GM12878 (cell line): ENCODE results near the gene VAT1. TPM values are rescaled to one million over a fixed set of nuclear protein-coding genes. Genes with fewer than 3 reads are reported as not detected.
A peak's percentile ranks its signal among the peaks of the same experiment; 100 is the strongest.

ENCODE experiments used
- BHLHE40 ChIP-seq, 2 experiments: fragments of 450-650 bp in 1 of 2; IDR thresholded peaks; 2 replicates each; pipeline ENCODE4 v1.6.1; 2011 to 2017; ENCODE audit warnings: low read depth in 2 of 2, borderline replicate concordance in 1 of 2, improper control_type of control experiment in 1 of 2, low read length in 1 of 2, mild to moderate bottlenecking in 1 of 2
- CBX3 ChIP-seq: fragments of 200-600 bp; sonication (generic); IDR thresholded peaks from 2 replicates; pipeline ENCODE4 v1.6.1; 2016; ENCODE audit warnings: low read depth, borderline replicate concordance
- E2F4 ChIP-seq: IDR thresholded peaks from 2 replicates; pipeline ENCODE4 v1.6.1; 2012; ENCODE audit warnings: low read depth, low read length, improper control_type of control experiment
- EED ChIP-seq: sonication (generic); IDR thresholded peaks from 2 replicates; pipeline ENCODE4 v1.6.1; 2016; ENCODE audit warnings: antibody characterized with exemption, low read depth
- HDGF ChIP-seq: fragments of 450-650 bp; IDR thresholded peaks from 2 replicates; pipeline ENCODE4 v1.6.1; 2016; ENCODE audit warnings: antibody characterized with exemption
- HSF1 ChIP-seq: fragments of 150-350 bp; IDR thresholded peaks from 2 replicates; pipeline ENCODE4 v1.6.1; 2014; ENCODE audit warnings: mild to moderate bottlenecking, low read depth, low read length
- IKZF1 ChIP-seq: fragments of 450-650 bp; conservative IDR thresholded peaks from 2 replicates; pipeline ENCODE4 v1.6.1; 2017; ENCODE audit warnings: antibody characterized with exemption, mild to moderate bottlenecking
- JUND ChIP-seq: IDR thresholded peaks from 2 replicates; pipeline ENCODE4 v1.6.1; 2012; ENCODE audit warnings: low read depth, mild to moderate bottlenecking, low read length, improper control_type of control experiment, moderate library complexity
- KDM1A ChIP-seq: fragments of 200-600 bp; sonication (generic); IDR thresholded peaks from 2 replicates; pipeline ENCODE4 v1.6.1; 2016; ENCODE audit warnings: borderline replicate concordance
- MTA2 ChIP-seq: fragments of 450-650 bp; IDR thresholded peaks from 2 replicates; pipeline ENCODE4 v1.6.1; 2016; ENCODE audit warnings: low read depth, mild to moderate bottlenecking, moderate library complexity
- SIN3A ChIP-seq: IDR thresholded peaks from 2 replicates; pipeline ENCODE4 v1.6.1; 2012; ENCODE audit warnings: low read depth, low read length, improper control_type of control experiment
- SMAD5 ChIP-seq: IDR thresholded peaks from 2 replicates; pipeline ENCODE4 v1.6.1; 2016; ENCODE audit warnings: antibody characterized with exemption, low read depth
- SRF ChIP-seq, 2 experiments: IDR thresholded peaks; 2 replicates each; pipeline ENCODE4 v1.6.1; 2011; ENCODE audit warnings: low read depth in 2 of 2, low read length in 2 of 2, mild to moderate bottlenecking in 1 of 2, moderate library complexity in 1 of 2
- STAT1 ChIP-seq: fragments of 450-650 bp; conservative IDR thresholded peaks from 2 replicates; pipeline ENCODE4 v1.6.1; 2014; ENCODE audit warnings: antibody characterized with exemption, mild to moderate bottlenecking
- SUPT20H ChIP-seq: IDR thresholded peaks from 2 replicates; pipeline ENCODE4 v1.6.1; 2011; ENCODE audit warnings: low read depth, mild to moderate bottlenecking, low read length, moderate library complexity, borderline replicate concordance; ENCODE audit not compliant: control insufficient read depth
- ZBED1 ChIP-seq: IDR thresholded peaks from 2 replicates; pipeline ENCODE4 v1.6.1; 2016; ENCODE audit warnings: borderline replicate concordance
- ZBTB33 ChIP-seq: fragments of 450-650 bp; IDR thresholded peaks from 2 replicates; pipeline ENCODE4 v1.6.1; 2017; ENCODE audit warnings: mild to moderate bottlenecking
- ZNF622 ChIP-seq: fragments of 450-650 bp; IDR thresholded peaks from 2 replicates; pipeline ENCODE4 v1.6.1; 2017; ENCODE audit warnings: mild to moderate bottlenecking, inconsistent platforms
- ZNF687 ChIP-seq: fragments of 450-650 bp; IDR thresholded peaks from 2 replicates; pipeline ENCODE4 v1.6.1; 2017; ENCODE audit warnings: mild to moderate bottlenecking, moderate library complexity
- polyA plus RNA-seq, 11 experiments: library from polyadenylated mRNA; depleted of rRNA in 4 of 11; unstranded in 6 of 11; stranded (reverse) in 5 of 11; fragments of >200 nt; fragmentation: Nextera tagmentation in 4 of 11; fragmentation: Illumina TruSeq in 1 of 11; extraction: Ambion mirVana in 4 of 11; extraction: Trizol in 1 of 11; gene quantifications; 1 replicate in 1 of 11; 2 replicates in 10 of 11; pipeline versions ENCODE4 v1.2.1 to v1.2.3, GENCODE V29; 2011 to 2016; ENCODE audit warnings: inconsistent platforms in 2 of 11, missing spikeins in 2 of 11, low read depth in 1 of 11
- total RNA-seq, 4 experiments: library from RNA; depleted of rRNA in 3 of 4; stranded (reverse); fragments of >200 nt in 3 of 4; fragmentation: Illumina TruSeq in 1 of 4; extraction: Trizol in 1 of 4; gene quantifications; 2 replicates each; pipeline versions ENCODE4 v1.2.1 to v1.2.3, GENCODE V29; 2013 to 2021
- TF ChIP-seq, protein P1 (sequence below): fragments of 450-650 bp; formaldehyde crosslinking; IDR thresholded peaks from 2 replicates; pipeline ENCODE4 v1.4.0; 2020; ENCODE audit warnings: mild to moderate bottlenecking, moderate library complexity

Gene VAT1
- total and polyA plus RNA-seq, 10 of the 15 experiments (the other 5 are each of a cell fraction or from before 2014, with no cell fraction given): 5.0 to 19.8 (median 8.2) TPM

GRCh38 chr17:42985225-42985624, 37.0 kb downstream of the VAT1 start (continued):
- TF ChIP-seq HDGF (no peak), SMAD5 (no peak), EED (peak; percentile 68), MTA2 (no peak), E2F4 (no peak), STAT1 (no peak), JUND (no peak), HSF1 (no peak), SRF (IDR thresholded peaks at IDR 0.05; ENCODE audit: low read depth in 2 of 2, low read length in 2 of 2) (0 out of 4 replicates have a peak, but pooled peaks of 1 of the 2 experiments have one; percentile 61), CBX3 (no peak), BHLHE40 (IDR thresholded peaks at IDR 0.05; ENCODE audit: borderline replicate concordance in 1 of 2, low read depth in 2 of 2, low read length in 1 of 2) (no peak), SIN3A (no peak), ZNF622 (no peak), SUPT20H (no peak), ZBTB33 (no peak), KDM1A (no peak), ZNF687 (no peak), IKZF1 (peak; percentile 81), ZBED1 (no peak)
- TF ChIP-seq, protein P1, sequence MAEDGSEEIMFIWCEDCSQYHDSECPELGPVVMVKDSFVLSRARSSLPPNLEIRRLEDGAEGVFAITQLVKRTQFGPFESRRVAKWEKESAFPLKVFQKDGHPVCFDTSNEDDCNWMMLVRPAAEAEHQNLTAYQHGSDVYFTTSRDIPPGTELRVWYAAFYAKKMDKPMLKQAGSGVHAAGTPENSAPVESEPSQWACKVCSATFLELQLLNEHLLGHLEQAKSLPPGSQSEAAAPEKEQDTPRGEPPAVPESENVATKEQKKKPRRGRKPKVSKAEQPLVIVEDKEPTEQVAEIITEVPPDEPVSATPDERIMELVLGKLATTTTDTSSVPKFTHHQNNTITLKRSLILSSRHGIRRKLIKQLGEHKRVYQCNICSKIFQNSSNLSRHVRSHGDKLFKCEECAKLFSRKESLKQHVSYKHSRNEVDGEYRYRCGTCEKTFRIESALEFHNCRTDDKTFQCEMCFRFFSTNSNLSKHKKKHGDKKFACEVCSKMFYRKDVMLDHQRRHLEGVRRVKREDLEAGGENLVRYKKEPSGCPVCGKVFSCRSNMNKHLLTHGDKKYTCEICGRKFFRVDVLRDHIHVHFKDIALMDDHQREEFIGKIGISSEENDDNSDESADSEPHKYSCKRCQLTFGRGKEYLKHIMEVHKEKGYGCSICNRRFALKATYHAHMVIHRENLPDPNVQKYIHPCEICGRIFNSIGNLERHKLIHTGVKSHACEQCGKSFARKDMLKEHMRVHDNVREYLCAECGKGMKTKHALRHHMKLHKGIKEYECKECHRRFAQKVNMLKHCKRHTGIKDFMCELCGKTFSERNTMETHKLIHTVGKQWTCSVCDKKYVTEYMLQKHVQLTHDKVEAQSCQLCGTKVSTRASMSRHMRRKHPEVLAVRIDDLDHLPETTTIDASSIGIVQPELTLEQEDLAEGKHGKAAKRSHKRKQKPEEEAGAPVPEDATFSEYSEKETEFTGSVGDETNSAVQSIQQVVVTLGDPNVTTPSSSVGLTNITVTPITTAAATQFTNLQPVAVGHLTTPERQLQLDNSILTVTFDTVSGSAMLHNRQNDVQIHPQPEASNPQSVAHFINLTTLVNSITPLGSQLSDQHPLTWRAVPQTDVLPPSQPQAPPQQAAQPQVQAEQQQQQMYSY: no peak
